ENCODE measurements around the gene STXBP6. TPM values are rescaled to one million over a fixed set of nuclear protein-coding genes. Genes with fewer than 3 reads are reported as not detected.

STXBP6 gene
- polyA plus RNA-seq, 1 donor (not counting 4 experiments of a cell fraction or from before 2014, with no cell fraction given), result 1.4 TPM

- Histone ChIP-seq H3K27me3 (ENCODE audit: control insufficient read depth, extremely low read depth, insufficient read depth, low read length) (no peaks in the 10 kb centered on the region), H3K4me3 (ENCODE audit: control insufficient read depth in 2 of 3, extremely low read depth in 1 of 3, insufficient read depth in 2 of 3, low read depth in 1 of 3, low read length in 3 of 3) (no peak overlapping the region), H3K4me1 (ENCODE audit: control insufficient read depth, extremely low read depth, insufficient read depth, low read length) (peaks cover 6% of the 10 kb centered on the region), H3K4me2 (ENCODE audit: control insufficient read depth, extremely low read depth, insufficient read depth, low read depth, low read length) (no peak overlapping the region), H4K20me1 (ENCODE audit: control insufficient read depth, extremely low read depth, insufficient read depth, low read length) (no peaks in the 10 kb centered on the region), H3K27ac (ENCODE audit: control insufficient read depth, insufficient read depth, low read length) (no peak overlapping the region), H3K9me3 (ENCODE audit: control insufficient read depth, low read depth, low read length) (no peaks in the 10 kb centered on the region), H3K9ac (ENCODE audit: control insufficient read depth, extremely low read depth, insufficient read depth, low read length) (no peak overlapping the region), H3K79me2 (ENCODE audit: control insufficient read depth, insufficient read depth, low read length) (no peaks in the 10 kb centered on the region), H3K9me1 (ENCODE audit: control insufficient read depth, extremely low read depth, insufficient read depth, low read length) (no peaks in the 10 kb centered on the region), H2AFZ (ENCODE audit: control insufficient read depth, low read length) (no peak overlapping the region), H3K36me3 (ENCODE audit: control insufficient read depth in 2 of 2, extremely low read depth in 1 of 2, insufficient read depth in 2 of 2, low read length in 2 of 2) (no peaks in the 10 kb centered on the region)
- DNase-seq (ENCODE audit: low read depth, low spot score), result no peak
- TF ChIP-seq EZH2 (IDR thresholded peaks at IDR 0.05; ENCODE audit: low read length), result no peak
- TF ChIP-seq, protein P1, sequence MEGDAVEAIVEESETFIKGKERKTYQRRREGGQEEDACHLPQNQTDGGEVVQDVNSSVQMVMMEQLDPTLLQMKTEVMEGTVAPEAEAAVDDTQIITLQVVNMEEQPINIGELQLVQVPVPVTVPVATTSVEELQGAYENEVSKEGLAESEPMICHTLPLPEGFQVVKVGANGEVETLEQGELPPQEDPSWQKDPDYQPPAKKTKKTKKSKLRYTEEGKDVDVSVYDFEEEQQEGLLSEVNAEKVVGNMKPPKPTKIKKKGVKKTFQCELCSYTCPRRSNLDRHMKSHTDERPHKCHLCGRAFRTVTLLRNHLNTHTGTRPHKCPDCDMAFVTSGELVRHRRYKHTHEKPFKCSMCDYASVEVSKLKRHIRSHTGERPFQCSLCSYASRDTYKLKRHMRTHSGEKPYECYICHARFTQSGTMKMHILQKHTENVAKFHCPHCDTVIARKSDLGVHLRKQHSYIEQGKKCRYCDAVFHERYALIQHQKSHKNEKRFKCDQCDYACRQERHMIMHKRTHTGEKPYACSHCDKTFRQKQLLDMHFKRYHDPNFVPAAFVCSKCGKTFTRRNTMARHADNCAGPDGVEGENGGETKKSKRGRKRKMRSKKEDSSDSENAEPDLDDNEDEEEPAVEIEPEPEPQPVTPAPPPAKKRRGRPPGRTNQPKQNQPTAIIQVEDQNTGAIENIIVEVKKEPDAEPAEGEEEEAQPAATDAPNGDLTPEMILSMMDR (optimal IDR thresholded peaks at IDR 0.05 in 1 of 3, IDR thresholded peaks at IDR 0.05 in 1 of 3, conservative IDR thresholded peaks at IDR 0.05 in 1 of 3; ENCODE audit: extremely low read depth in 1 of 3, insufficient read depth in 2 of 3, low read length in 3 of 3), result no peak
- FAIRE-seq, result no peak
- dilution Hi-C loops (cut with MboI; ENCODE audit: extremely low pct_ligation_motif_present, low sequenced_read_pairs), result no loop called here
Measured at GRCh38 chr14:25090256-25090655, 40.3 kb upstream of the STXBP6 start.

- H3K4me2 ChIP-seq (ENCODE audit: control insufficient read depth, extremely low read depth, insufficient read depth, low read depth, low read length), result no peak overlapping the region
- TF ChIP-seq, protein P1 (optimal IDR thresholded peaks at IDR 0.05 in 1 of 3, IDR thresholded peaks at IDR 0.05 in 1 of 3, conservative IDR thresholded peaks at IDR 0.05 in 1 of 3; ENCODE audit: extremely low read depth in 1 of 3, insufficient read depth in 2 of 3, low read length in 3 of 3), result no peak
- TF ChIP-seq EZH2 (IDR thresholded peaks at IDR 0.05; ENCODE audit: low read length), result no peak
Measured at GRCh38 chr14:25089496-25089895, 39.5 kb upstream of the STXBP6 start.

More at GRCh38 chr14:25089496-25089895, 39.5 kb upstream of the STXBP6 start:
- Histone ChIP-seq H2AFZ (ENCODE audit: control insufficient read depth, low read length) (no peak overlapping the region), H3K4me1 (ENCODE audit: control insufficient read depth, extremely low read depth, insufficient read depth, low read length) (peaks cover 6% of the 10 kb centered on the region), H3K9me1 (ENCODE audit: control insufficient read depth, extremely low read depth, insufficient read depth, low read length) (no peaks in the 10 kb centered on the region), H3K9me3 (ENCODE audit: control insufficient read depth, low read depth, low read length) (no peaks in the 10 kb centered on the region), H3K9ac (ENCODE audit: control insufficient read depth, extremely low read depth, insufficient read depth, low read length) (no peak overlapping the region), H3K4me3 (ENCODE audit: control insufficient read depth in 2 of 3, extremely low read depth in 1 of 3, insufficient read depth in 2 of 3, low read depth in 1 of 3, low read length in 3 of 3) (no peak overlapping the region), H3K27me3 (ENCODE audit: control insufficient read depth, extremely low read depth, insufficient read depth, low read length) (no peaks in the 10 kb centered on the region), H3K27ac (ENCODE audit: control insufficient read depth, insufficient read depth, low read length) (no peak overlapping the region), H3K36me3 (ENCODE audit: control insufficient read depth in 2 of 2, extremely low read depth in 1 of 2, insufficient read depth in 2 of 2, low read length in 2 of 2) (no peaks in the 10 kb centered on the region), H4K20me1 (ENCODE audit: control insufficient read depth, extremely low read depth, insufficient read depth, low read length) (no peaks in the 10 kb centered on the region), H3K79me2 (ENCODE audit: control insufficient read depth, insufficient read depth, low read length) (no peaks in the 10 kb centered on the region)
- DNase-seq (ENCODE audit: low read depth, low spot score), result no peak
- no peak for FAIRE-seq
- dilution Hi-C loops (cut with MboI; ENCODE audit: extremely low pct_ligation_motif_present, low sequenced_read_pairs), result no loop called here
